HepG2 (cell line): ENCODE data around the gene TBKBP1. TPM values are rescaled to one million over a fixed set of nuclear protein-coding genes. Genes with fewer than 3 reads are reported as not detected.

Experiments
- ELF4 ChIP-seq: sonication (generic); formaldehyde crosslinking; IDR thresholded peaks from 2 replicates; pipeline ENCODE4 v1.5.0; 2020; ENCODE audit warnings: missing genetic modification reagents, mild to moderate bottlenecking, moderate library complexity, borderline replicate concordance
- FLYWCH1 ChIP-seq: sonication (generic); formaldehyde crosslinking; IDR thresholded peaks from 2 replicates; pipeline ENCODE4 v1.8.1; 2023; ENCODE audit warnings: mild to moderate bottlenecking, missing genetic modification reagents
- KLF12 ChIP-seq: sonication (generic); formaldehyde crosslinking; IDR thresholded peaks from 2 replicates; pipeline ENCODE4 v1.4.0; 2020; ENCODE audit warnings: missing genetic modification reagents, borderline replicate concordance
- KLF16 ChIP-seq, 2 experiments: sonication (generic) in 1 of 2; formaldehyde crosslinking in 1 of 2; IDR thresholded peaks; 2 replicates each; pipeline versions ENCODE4 v1.6.1 to v1.8.0; 2016 to 2023; ENCODE audit warnings: missing genetic modification reagents in 2 of 2, missing compliant biosample characterization in 1 of 2
- MED13 ChIP-seq: sonication (generic); formaldehyde crosslinking; IDR thresholded peaks from 2 replicates; pipeline ENCODE4 v1.5.0; 2020; ENCODE audit warnings: missing genetic modification reagents
- NONO ChIP-seq, 2 experiments: fragments of 450-650 bp in 1 of 2; sonication (generic) in 1 of 2; formaldehyde crosslinking in 1 of 2; IDR thresholded peaks in 1 of 2; conservative IDR thresholded peaks in 1 of 2; 2 replicates each; pipeline versions ENCODE4 v1.6.1 to v1.8.0; 2017 to 2022; ENCODE audit warnings: mild to moderate bottlenecking in 1 of 2, missing genetic modification reagents in 1 of 2, moderate library complexity in 1 of 2
- RAD51 ChIP-seq: fragments of 450-650 bp; IDR thresholded peaks from 2 replicates; pipeline ENCODE4 v1.6.1; 2016; ENCODE audit warnings: borderline replicate concordance
- ZNF160 ChIP-seq: sonication (generic); formaldehyde crosslinking; IDR thresholded peaks from 2 replicates; pipeline ENCODE4 v1.8.0; 2022; ENCODE audit warnings: mild to moderate bottlenecking, inconsistent platforms, missing genetic modification reagents
- ZNF670 ChIP-seq: sonication (generic); formaldehyde crosslinking; IDR thresholded peaks from 2 replicates; pipeline ENCODE4 v1.8.0; 2022; ENCODE audit warnings: mild to moderate bottlenecking, missing genetic modification reagents, borderline replicate concordance
- ZSCAN25 ChIP-seq: sonication (generic); formaldehyde crosslinking; IDR thresholded peaks from 2 replicates; pipeline ENCODE4 v1.8.0; 2022; ENCODE audit warnings: mild to moderate bottlenecking, missing genetic modification reagents
- polyA plus RNA-seq, 8 experiments: library from polyadenylated mRNA; depleted of rRNA in 3 of 8; stranded (reverse) in 7 of 8; unstranded in 1 of 8; fragments of >200 nt; fragmentation: Illumina TruSeq in 4 of 8; extraction: Trizol in 4 of 8; gene quantifications; 2 replicates each; pipeline versions ENCODE4 v1.2.1 to v1.2.3, GENCODE V29; 2011 to 2016; ENCODE audit warnings: low read depth in 4 of 8, missing spikeins in 1 of 8, mixed read lengths in 1 of 8; ENCODE audit not compliant: insufficient read depth in 1 of 8
- total RNA-seq, 5 experiments: library from RNA; depleted of rRNA; stranded (reverse); fragments of >200 nt; fragmentation: Illumina TruSeq; extraction: Trizol; gene quantifications; 2 replicates each; pipeline ENCODE4 v1.2.3, GENCODE V29; 2016; ENCODE audit warnings: low read depth in 1 of 5
- TF ChIP-seq, protein P1 (sequence below): sonication (generic); formaldehyde crosslinking; IDR thresholded peaks from 2 replicates; pipeline ENCODE4 v1.4.0; 2020; ENCODE audit warnings: mild to moderate bottlenecking, low read depth, missing genetic modification reagents
- TF ChIP-seq, protein P2 (sequence below): sonication (generic); formaldehyde crosslinking; IDR thresholded peaks from 2 replicates; pipeline ENCODE4 v1.5.0; 2020; ENCODE audit warnings: mild to moderate bottlenecking, missing genetic modification reagents
- TF ChIP-seq, protein P3 (sequence below): sonication (generic); formaldehyde crosslinking; IDR thresholded peaks from 2 replicates; pipeline ENCODE4 v1.5.0; 2020; ENCODE audit warnings: missing genetic modification reagents, mild to moderate bottlenecking, borderline replicate concordance
- TF ChIP-seq, protein P4 (sequence below): sonication (generic); formaldehyde crosslinking; IDR thresholded peaks from 2 replicates; pipeline ENCODE4 v1.5.1; 2020; ENCODE audit warnings: mild to moderate bottlenecking, moderate library complexity, missing genetic modification reagents
- TF ChIP-seq, protein P5 (sequence below): sonication (generic); formaldehyde crosslinking; IDR thresholded peaks from 2 replicates; pipeline ENCODE4 v1.4.0; 2020; ENCODE audit warnings: missing genetic modification reagents, borderline replicate concordance
- TF ChIP-seq, protein P6 (sequence below): sonication (generic); formaldehyde crosslinking; IDR thresholded peaks from 2 replicates; pipeline ENCODE4 v1.4.0; 2020; ENCODE audit warnings: missing genetic modification reagents, mild to moderate bottlenecking, borderline replicate concordance

The TBKBP1 gene
- total and polyA plus RNA-seq, 2 of the 13 experiments (the other 11 are each of a cell fraction or from before 2014, with no cell fraction given), result 2.6 to 7.0 TPM

DNA sequence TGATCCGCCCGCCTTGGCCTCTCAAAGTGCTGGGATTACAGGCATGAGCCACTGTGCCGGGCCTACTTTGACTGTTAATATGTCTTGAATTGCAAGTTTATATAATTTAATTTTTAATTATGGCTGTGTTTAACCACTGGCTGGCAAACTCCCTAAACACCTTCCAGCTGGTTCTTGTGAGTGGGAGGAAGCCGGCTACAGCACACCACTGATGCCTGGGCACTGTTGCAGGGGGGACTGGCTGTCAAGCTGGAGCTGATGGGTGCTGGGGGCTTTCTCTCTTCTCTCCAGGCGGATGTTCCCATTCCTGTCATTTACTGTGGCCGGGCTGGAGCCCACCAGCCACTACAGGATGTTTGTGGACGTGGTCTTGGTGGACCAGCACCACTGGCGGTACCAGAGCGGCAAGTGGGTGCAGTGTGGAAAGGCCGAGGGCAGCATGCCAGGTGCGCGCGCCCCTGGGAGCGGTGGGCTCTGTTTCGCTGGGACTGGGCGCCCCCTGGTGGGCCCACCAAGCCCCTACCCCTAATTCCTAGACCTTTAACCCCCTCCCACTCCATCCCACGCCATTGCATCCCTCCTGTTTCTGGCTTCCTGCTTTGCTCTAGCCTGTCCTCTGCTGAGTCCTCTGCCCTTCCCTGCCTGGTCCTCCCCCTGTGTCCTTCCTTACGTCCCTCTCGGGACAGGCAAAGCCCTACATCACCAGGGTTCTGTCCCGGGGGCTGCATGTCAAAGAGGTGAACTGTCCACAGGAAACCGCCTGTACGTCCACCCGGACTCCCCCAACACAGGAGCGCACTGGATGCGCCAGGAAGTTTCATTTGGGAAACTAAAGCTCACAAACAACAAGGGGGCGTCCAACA lies 48.6 kb downstream of the TBKBP1 start (continued):
- no peak for TF ChIP-seq RAD51
- TF ChIP-seq, protein P1, sequence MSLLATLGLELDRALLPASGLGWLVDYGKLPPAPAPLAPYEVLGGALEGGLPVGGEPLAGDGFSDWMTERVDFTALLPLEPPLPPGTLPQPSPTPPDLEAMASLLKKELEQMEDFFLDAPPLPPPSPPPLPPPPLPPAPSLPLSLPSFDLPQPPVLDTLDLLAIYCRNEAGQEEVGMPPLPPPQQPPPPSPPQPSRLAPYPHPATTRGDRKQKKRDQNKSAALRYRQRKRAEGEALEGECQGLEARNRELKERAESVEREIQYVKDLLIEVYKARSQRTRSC, result no peak
- TF ChIP-seq, protein P2, sequence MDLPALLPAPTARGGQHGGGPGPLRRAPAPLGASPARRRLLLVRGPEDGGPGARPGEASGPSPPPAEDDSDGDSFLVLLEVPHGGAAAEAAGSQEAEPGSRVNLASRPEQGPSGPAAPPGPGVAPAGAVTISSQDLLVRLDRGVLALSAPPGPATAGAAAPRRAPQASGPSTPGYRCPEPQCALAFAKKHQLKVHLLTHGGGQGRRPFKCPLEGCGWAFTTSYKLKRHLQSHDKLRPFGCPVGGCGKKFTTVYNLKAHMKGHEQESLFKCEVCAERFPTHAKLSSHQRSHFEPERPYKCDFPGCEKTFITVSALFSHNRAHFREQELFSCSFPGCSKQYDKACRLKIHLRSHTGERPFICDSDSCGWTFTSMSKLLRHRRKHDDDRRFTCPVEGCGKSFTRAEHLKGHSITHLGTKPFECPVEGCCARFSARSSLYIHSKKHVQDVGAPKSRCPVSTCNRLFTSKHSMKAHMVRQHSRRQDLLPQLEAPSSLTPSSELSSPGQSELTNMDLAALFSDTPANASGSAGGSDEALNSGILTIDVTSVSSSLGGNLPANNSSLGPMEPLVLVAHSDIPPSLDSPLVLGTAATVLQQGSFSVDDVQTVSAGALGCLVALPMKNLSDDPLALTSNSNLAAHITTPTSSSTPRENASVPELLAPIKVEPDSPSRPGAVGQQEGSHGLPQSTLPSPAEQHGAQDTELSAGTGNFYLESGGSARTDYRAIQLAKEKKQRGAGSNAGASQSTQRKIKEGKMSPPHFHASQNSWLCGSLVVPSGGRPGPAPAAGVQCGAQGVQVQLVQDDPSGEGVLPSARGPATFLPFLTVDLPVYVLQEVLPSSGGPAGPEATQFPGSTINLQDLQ, result no peak
- TF ChIP-seq MED13, result no peak
- TF ChIP-seq KLF12 (CRISPR knock-in tag), result no peak
- no peak for TF ChIP-seq ZNF160 (CRISPR knock-in tag)
- TF ChIP-seq, protein P3, sequence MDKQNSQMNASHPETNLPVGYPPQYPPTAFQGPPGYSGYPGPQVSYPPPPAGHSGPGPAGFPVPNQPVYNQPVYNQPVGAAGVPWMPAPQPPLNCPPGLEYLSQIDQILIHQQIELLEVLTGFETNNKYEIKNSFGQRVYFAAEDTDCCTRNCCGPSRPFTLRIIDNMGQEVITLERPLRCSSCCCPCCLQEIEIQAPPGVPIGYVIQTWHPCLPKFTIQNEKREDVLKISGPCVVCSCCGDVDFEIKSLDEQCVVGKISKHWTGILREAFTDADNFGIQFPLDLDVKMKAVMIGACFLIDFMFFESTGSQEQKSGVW (CRISPR knock-in tag), result no peak
- TF ChIP-seq, protein P4, sequence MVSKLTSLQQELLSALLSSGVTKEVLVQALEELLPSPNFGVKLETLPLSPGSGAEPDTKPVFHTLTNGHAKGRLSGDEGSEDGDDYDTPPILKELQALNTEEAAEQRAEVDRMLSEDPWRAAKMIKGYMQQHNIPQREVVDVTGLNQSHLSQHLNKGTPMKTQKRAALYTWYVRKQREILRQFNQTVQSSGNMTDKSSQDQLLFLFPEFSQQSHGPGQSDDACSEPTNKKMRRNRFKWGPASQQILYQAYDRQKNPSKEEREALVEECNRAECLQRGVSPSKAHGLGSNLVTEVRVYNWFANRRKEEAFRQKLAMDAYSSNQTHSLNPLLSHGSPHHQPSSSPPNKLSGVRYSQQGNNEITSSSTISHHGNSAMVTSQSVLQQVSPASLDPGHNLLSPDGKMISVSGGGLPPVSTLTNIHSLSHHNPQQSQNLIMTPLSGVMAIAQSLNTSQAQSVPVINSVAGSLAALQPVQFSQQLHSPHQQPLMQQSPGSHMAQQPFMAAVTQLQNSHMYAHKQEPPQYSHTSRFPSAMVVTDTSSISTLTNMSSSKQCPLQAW (CRISPR knock-in tag), result 0 out of 2 replicates have a peak, but pooled peaks have one; percentile 56
- no peak for TF ChIP-seq ELF4
- no peak for TF ChIP-seq ZSCAN25 (CRISPR knock-in tag)
- no peak for TF ChIP-seq FLYWCH1 (CRISPR knock-in tag)
- no peak for TF ChIP-seq NONO (IDR thresholded peaks at IDR 0.05)
- TF ChIP-seq NONO (CRISPR knock-in tag; conservative IDR thresholded peaks at IDR 0.05), result no peak
- no peak for TF ChIP-seq ZNF670 (CRISPR knock-in tag)
- TF ChIP-seq KLF16 (CRISPR knock-in tag; IDR thresholded peaks at IDR 0.05), result no peak
- TF ChIP-seq, protein P5, sequence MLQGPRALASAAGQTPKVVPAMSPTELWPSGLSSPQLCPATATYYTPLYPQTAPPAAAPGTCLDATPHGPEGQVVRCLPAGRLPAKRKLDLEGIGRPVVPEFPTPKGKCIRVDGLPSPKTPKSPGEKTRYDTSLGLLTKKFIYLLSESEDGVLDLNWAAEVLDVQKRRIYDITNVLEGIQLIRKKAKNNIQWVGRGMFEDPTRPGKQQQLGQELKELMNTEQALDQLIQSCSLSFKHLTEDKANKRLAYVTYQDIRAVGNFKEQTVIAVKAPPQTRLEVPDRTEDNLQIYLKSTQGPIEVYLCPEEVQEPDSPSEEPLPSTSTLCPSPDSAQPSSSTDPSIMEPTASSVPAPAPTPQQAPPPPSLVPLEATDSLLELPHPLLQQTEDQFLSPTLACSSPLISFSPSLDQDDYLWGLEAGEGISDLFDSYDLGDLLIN (CRISPR knock-in tag), result no peak
- TF ChIP-seq, protein P6, sequence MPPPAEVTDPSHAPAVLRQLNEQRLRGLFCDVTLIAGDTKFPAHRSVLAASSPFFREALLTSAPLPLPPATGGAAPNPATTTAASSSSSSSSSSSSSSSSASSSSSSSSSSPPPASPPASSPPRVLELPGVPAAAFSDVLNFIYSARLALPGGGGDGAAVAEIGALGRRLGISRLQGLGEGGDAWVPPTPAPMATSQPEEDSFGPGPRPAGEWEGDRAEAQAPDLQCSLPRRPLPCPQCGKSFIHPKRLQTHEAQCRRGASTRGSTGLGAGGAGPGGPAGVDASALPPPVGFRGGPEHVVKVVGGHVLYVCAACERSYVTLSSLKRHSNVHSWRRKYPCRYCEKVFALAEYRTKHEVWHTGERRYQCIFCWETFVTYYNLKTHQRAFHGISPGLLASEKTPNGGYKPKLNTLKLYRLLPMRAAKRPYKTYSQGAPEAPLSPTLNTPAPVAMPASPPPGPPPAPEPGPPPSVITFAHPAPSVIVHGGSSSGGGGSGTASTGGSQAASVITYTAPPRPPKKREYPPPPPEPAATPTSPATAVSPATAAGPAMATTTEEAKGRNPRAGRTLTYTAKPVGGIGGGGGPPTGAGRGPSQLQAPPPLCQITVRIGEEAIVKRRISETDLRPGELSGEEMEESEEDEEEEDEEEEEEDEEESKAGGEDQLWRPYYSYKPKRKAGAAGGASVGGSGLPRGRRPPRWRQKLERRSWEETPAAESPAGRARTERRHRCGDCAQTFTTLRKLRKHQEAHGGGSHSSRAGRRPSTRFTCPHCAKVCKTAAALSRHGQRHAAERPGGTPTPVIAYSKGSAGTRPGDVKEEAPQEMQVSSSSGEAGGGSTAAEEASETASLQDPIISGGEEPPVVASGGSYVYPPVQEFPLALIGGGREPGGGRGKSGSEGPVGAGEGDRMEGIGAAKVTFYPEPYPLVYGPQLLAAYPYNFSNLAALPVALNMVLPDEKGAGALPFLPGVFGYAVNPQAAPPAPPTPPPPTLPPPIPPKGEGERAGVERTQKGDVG (CRISPR knock-in tag), result no peak
